SKM-1 (cell line): ENCODE results near the gene CAMK1D.
"Not testable (repeated sequence)": the region's sequence is repeated elsewhere in the genome, so short reads cannot be mapped to it uniquely, and the experiment has no call there.

Experiments
- DNase-seq: peaks from one replicate; lab custom pipeline; 2025; ENCODE audit not compliant: unreplicated experiment; lab: John Stamatoyannopoulos, UW

CAMK1D gene

GRCh38 chr10:12348870-12349628, at the start of gene CAMK1D:
CAMK1D (plus strand) TSS chr10:12349547.
- peak; percentile 64 for DNase-seq

GRCh38 chr10:12301036-12301435, 48.3 kb upstream of the CAMK1D start:
- DNase-seq, result not testable (repeated sequence)

GRCh38 chr10:12308057-12308456, 41.3 kb upstream of the CAMK1D start:
- no peak for DNase-seq

- DNase-seq, result no peak
Measured at GRCh38 chr10:12308736-12309375, 40.5 kb upstream of the CAMK1D start.

- not testable (repeated sequence) for DNase-seq
Measured at GRCh38 chr10:12309783-12310182, 39.6 kb upstream of the CAMK1D start.

- DNase-seq, result no peak
Measured at GRCh38 chr10:12314836-12315235, 34.5 kb upstream of the CAMK1D start.

- no peak for DNase-seq
Measured at GRCh38 chr10:12319076-12319475, 30.3 kb upstream of the CAMK1D start.

- DNase-seq, result no peak
Measured at GRCh38 chr10:12320892-12321291, 28.5 kb upstream of the CAMK1D start.

- DNase-seq, result no peak
Measured at GRCh38 chr10:12321641-12322040, 27.7 kb upstream of the CAMK1D start.

GRCh38 chr10:12322583-12323131, 26.7 kb upstream of the CAMK1D start:
- no peak for DNase-seq

GRCh38 chr10:12324530-12324929, 24.8 kb upstream of the CAMK1D start:
- DNase-seq, result no peak

GRCh38 chr10:12327074-12327473, 22.3 kb upstream of the CAMK1D start:
- DNase-seq, result no peak

GRCh38 chr10:12327476-12327875, 21.9 kb upstream of the CAMK1D start:
- DNase-seq, result no peak

GRCh38 chr10:12328312-12328711, 21.0 kb upstream of the CAMK1D start:
- not testable (repeated sequence) for DNase-seq

- no peak for DNase-seq
Measured at GRCh38 chr10:12332572-12333379, 16.6 kb upstream of the CAMK1D start.

GRCh38 chr10:12333380-12334185, 15.8 kb upstream of the CAMK1D start:
- DNase-seq, result peak; percentile 48

GRCh38 chr10:12334186-12334530, 15.2 kb upstream of the CAMK1D start:
- no peak for DNase-seq

- not testable (repeated sequence) for DNase-seq
Measured at GRCh38 chr10:12335169-12335568, 14.2 kb upstream of the CAMK1D start.

GRCh38 chr10:12337453-12338372, 11.6 kb upstream of the CAMK1D start:
- DNase-seq, result no peak

- DNase-seq, result no peak
Measured at GRCh38 chr10:12338981-12339380, 10.4 kb upstream of the CAMK1D start.
